Heart right ventricle (tissue), 16 donors: ENCODE measurements around the gene MYO1C. TPM values are rescaled to one million over a fixed set of nuclear protein-coding genes. Genes with fewer than 3 reads are reported as not detected.
A peak's percentile ranks its signal among the peaks of the same experiment; 100 is the strongest.

Source experiments
- ATAC-seq, 8 donors: fragments of 200-7000 bp; cut with Tn5 transposase; one replicate each; pipeline ENCODE4 v1.9.1; 2020; ENCODE audit warnings: mild to moderate bottlenecking in 8 of 8, moderate library complexity in 8 of 8, moderate number of reproducible peaks in 1 of 8
- DNase-seq, 2 donors: peaks; one replicate each; pipeline ENCODE4 v3.0.0-alpha.2; 2020
- H3K27ac ChIP-seq, 10 donors: fragments of 200-600 bp; sonication (generic) in 2 of 10; one replicate each; pipeline versions ENCODE4 v1.5.0 to v1.8.0; 2020 to 2022; ENCODE audit warnings: mild to moderate bottlenecking in 3 of 10
- H3K27me3 ChIP-seq, 7 donors: fragments of 200-600 bp; one replicate each; pipeline ENCODE4 v1.8.0; 2021 to 2022; ENCODE audit warnings: mild to moderate bottlenecking in 2 of 7
- H3K36me3 ChIP-seq, 9 donors: fragments of 200-600 bp; sonication (generic) in 1 of 9; one replicate each; pipeline versions ENCODE4 v1.5.0 to v1.8.0; 2020 to 2022; ENCODE audit warnings: mild to moderate bottlenecking in 2 of 9
- H3K4me1 ChIP-seq, 9 donors: fragments of 200-600 bp; sonication (generic) in 1 of 9; one replicate each; pipeline versions ENCODE4 v1.5.0 to v1.8.0; 2020 to 2022; ENCODE audit warnings: mild to moderate bottlenecking in 4 of 9
- H3K4me3 ChIP-seq, 10 donors: fragments of 200-600 bp; sonication (generic) in 2 of 10; one replicate each; pipeline versions ENCODE4 v1.5.0 to v1.8.0; 2020 to 2022; ENCODE audit warnings: mild to moderate bottlenecking in 7 of 10, moderate library complexity in 2 of 10
- H3K9me3 ChIP-seq, 11 donors: fragments of 200-600 bp in 10 of 11; sonication (generic) in 2 of 11; one replicate each; pipeline versions ENCODE4 v1.5.0 to v1.8.0; 2013 to 2022; ENCODE audit warnings: mild to moderate bottlenecking in 2 of 11, control low read depth in 1 of 11, moderate library complexity in 1 of 11
- CTCF ChIP-seq, 9 donors: fragments of 200-600 bp; sonication (generic) in 2 of 9; IDR thresholded peaks; one replicate each; pipeline versions ENCODE4 v1.5.0 to v1.8.0; 2021 to 2022; ENCODE audit warnings: antibody characterized with exemption in 9 of 9, mild to moderate bottlenecking in 5 of 9, moderate library complexity in 1 of 9
- WGBS, 2 donors: extraction: QIAGEN DNeasy Blood & Tissue Kit; methylation state at CpG; one replicate each; pipeline ENCODE4 v1.1.7; 2013; ENCODE audit warnings: inconsistent platforms in 1 of 2; 5-methylcytosine and 5-hydroxymethylcytosine counted together
- intact Hi-C, 10 donors: fragments of 100-400 bp; cut with DNase I; formaldehyde crosslinking; loops; one replicate each; pipeline versions ENCODE4 v1.11.1 to v1.14.2; 2022
- long read RNA-seq, 3 donors: library from polyadenylated mRNA; unstranded; transcript quantifications; one replicate each; pipeline ENCODE4 v2.0.0, GENCODE V29; 2020 to 2021
- polyA plus RNA-seq, 2 donors: library from polyadenylated mRNA; stranded (reverse); fragments of 200-250 nt; gene quantifications; one replicate each; pipeline ENCODE4 v1.2.3, GENCODE V29; 2013
- total RNA-seq, 10 donors: library from RNA; stranded (reverse); fragmentation: NEBNext Ultra II Directional in 3 of 10; extraction: Animal tissue kit (Norgen Biotek cat#: 25700) in 3 of 10; gene quantifications; one replicate each; pipeline versions ENCODE4 v1.2.1 to v1.2.4, GENCODE V29; 2021 to 2023
- donor health status: Arrhythmogenic right ventricular cardiomyopathy.
- donor health status: ischemic (EF 13 %, LVEDD 7.1; RV severe dilation, severe dysfunction).
- donor health status: healthy with polysubstance abuse.
- donor health status: DM: no; HTN: yes; CAD: no.
- donor health status: DM: no; HTN: no; CAD: no.
- donor health status: ischemic (EF 25% LVEDD 6.9; RV normal size, moderate dysfunction).
- donor health status: ischemic (EF 25% LVEDD 5.7; RV mildly dilated, moderate dysfunction).
- donor health status: healthy.
- donor health status: DM: yes; HTN: yes; CAD: no.
- donor health status: Ischemic cardiomyopathy.
- donor health status: ischemic (EF 35%, LVEDD 5.7; RV mildly dilated, moderate dysfunction).
- donor health status: nonischemic (EF 11% LVEDD 7.7; RV severe dilation, severe dysfunction).
- donor health status: DM: yes; HTN: yes; CAD: no.
- donor health status: PGD.
- donor health status: ischemic (EF 29% LVEDD 5.4; RV normal size, mild dysfunction).
- donor health status: nonischemic (EF 23%, LVEDD 6.1; RV moderate dilation, normal function).

Gene MYO1C
- 100 to 1,000 TPM; 131 to 229 (median 179) TPM for total RNA-seq
- polyA plus RNA-seq = 100 to 1,000 TPM; 101 to 120 TPM
- long read RNA-seq, donor 1, full-length matches to known transcripts = 101 of 195 reads
- long read RNA-seq, donor 1, partial matches to known transcripts = 45 of 195 reads
- long read RNA-seq, donor 1, other reads (novel, unspliced or antisense) = 49 of 195 reads
- long read RNA-seq, donor 2, full-length matches to known transcripts = 163 of 279 reads
- long read RNA-seq, donor 2, partial matches to known transcripts = 66 of 279 reads
- long read RNA-seq, donor 2, other reads (novel, unspliced or antisense) = 50 of 279 reads
- long read RNA-seq, donor 3, full-length matches to known transcripts = 228 of 458 reads
- long read RNA-seq, donor 3, partial matches to known transcripts = 198 of 458 reads
- long read RNA-seq, donor 3, other reads (novel, unspliced or antisense) = 32 of 458 reads

- DNase-seq (peak in 1 of 2 donors; percentile 59), ATAC-seq (peak in 6 of 8 donors; percentile 2 to 41 (median 15))
- Histone ChIP-seq H3K27me3 (peaks cover 0 to 14% (median 0%) of the 10 kb centered on the region in 7 donors), H3K9me3 (no peaks in the 10 kb centered on the region), H3K4me3 (peak within 1 kb of the TSS; percentile 54 to 84 (median 70)), H3K27ac (peak within 1 kb of the TSS; percentile 88 to 100 (median 97)), H3K36me3 (peaks cover 0 to 33% (median 5%) of the 10 kb centered on the region in 9 donors), H3K4me1 (peaks cover 20 to 90% (median 81%) of the 10 kb centered on the region in 9 donors)
- intact Hi-C loops = loop anchor here in 3 of 10 donors (2.0 to 5.0 kb wide), 2 partner anchors 18 to 35 kb away; partner anchors contain the start of gene CRK (in 1 of the 3)
- TF ChIP-seq CTCF (IDR thresholded peaks at IDR 0.05) = no peak
- 44 to 53% methylated on average over 33 to 35 of the region's 35 CpGs for WGBS, 2 donors
Measured at GRCh38 chr17:1492249-1493206, at the start of gene MYO1C. TSS of gene MYO1C (minus strand) at chr17:1492686. CDS start at chr17:1492487, 199 bp downstream.

- ATAC-seq (no peak), DNase-seq (no peak)
- peaks cover 0 to 100% (median 51%) of the 10 kb centered on the region in 9 donors for H3K36me3 ChIP-seq
- H3K4me1 ChIP-seq = no peaks in the 10 kb centered on the region
- no peaks in the 10 kb centered on the region for H3K27me3 ChIP-seq
- no peak overlapping the region for H3K27ac ChIP-seq
- intact Hi-C loops = no loop called here
- H3K9me3 ChIP-seq = no peaks in the 10 kb centered on the region
- H3K4me3 ChIP-seq = no peak overlapping the region
- no peak for TF ChIP-seq CTCF (IDR thresholded peaks at IDR 0.05)
- WGBS, 2 donors = 91 to 95% methylated on average over 4 of the region's 4 CpGs
Measured at GRCh38 chr17:1541367-1541904, 49.0 kb upstream of the MYO1C start.

GRCh38 chr17:1539811-1540210 is 47.3 kb upstream of the MYO1C start:
- no peak for TF ChIP-seq CTCF (IDR thresholded peaks at IDR 0.05)
- intact Hi-C loops = loop anchor here in 2 of 10 donors (10.0 kb wide), 1 partner anchor 265 kb away; the partner anchor contains the start of genes BHLHA9 (in 2 of the 2) and TRARG1 (in 2 of the 2)
- Histone ChIP-seq H3K27ac (no peak overlapping the region), H3K27me3 (no peaks in the 10 kb centered on the region), H3K4me1 (no peaks in the 10 kb centered on the region), H3K4me3 (no peak overlapping the region), H3K9me3 (no peaks in the 10 kb centered on the region), H3K36me3 (peaks cover 0 to 100% (median 51%) of the 10 kb centered on the region in 9 donors)
- no peak for ATAC-seq
- DNase-seq = no peak
- WGBS, 2 donors = 90 to 93% methylated on average over 15 of the region's 15 CpGs
